H1 (cell line): Measurements from ENCODE around the gene RFPL1.

ENCODE experiments used
- CREB1 ChIP-seq: IDR thresholded peaks from 2 replicates; pipeline ENCODE4 v1.6.1; 2012; ENCODE audit warnings: inconsistent platforms
- EZH2 ChIP-seq: fragments of 200-600 bp; sonication (generic); IDR thresholded peaks from 2 replicates; pipeline ENCODE4 v1.7.1; 2012; ENCODE audit warnings: low read depth, mild to moderate bottlenecking, moderate library complexity, low read length, inconsistent platforms; ENCODE audit not compliant: severe bottlenecking
- POLR2A ChIP-seq, 2 experiments: IDR thresholded peaks; 1 replicate in 1 of 2; 2 replicates in 1 of 2; pipeline ENCODE4 v1.6.1; 2011; ENCODE audit warnings: low read depth in 2 of 2, low read length in 2 of 2, mild to moderate bottlenecking in 2 of 2; ENCODE audit errors: control extremely low read depth in 1 of 2
- SIN3A ChIP-seq, 2 experiments: IDR thresholded peaks in 1 of 2; conservative IDR thresholded peaks in 1 of 2; 2 replicates each; pipeline ENCODE4 v1.6.1; 2011 to 2012; ENCODE audit warnings: low read length in 2 of 2, improper control_type of control experiment in 1 of 2, low read depth in 1 of 2, mild to moderate bottlenecking in 1 of 2
- TAF1 ChIP-seq: IDR thresholded peaks from 2 replicates; pipeline ENCODE4 v1.6.1; 2011; ENCODE audit warnings: mild to moderate bottlenecking, low read depth, low read length
- TF ChIP-seq, protein P1 (sequence below), 3 experiments: IDR thresholded peaks; 1 replicate in 2 of 3; 2 replicates in 1 of 3; pipeline versions ENCODE4 v1.5.1 to v1.6.1; 2011; ENCODE audit warnings: low read length in 3 of 3, mild to moderate bottlenecking in 3 of 3, inconsistent platforms in 2 of 3, low read depth in 1 of 3, moderate library complexity in 1 of 3; ENCODE audit not compliant: insufficient read depth in 1 of 3; ENCODE audit errors: control extremely low read depth in 1 of 3

DNA sequence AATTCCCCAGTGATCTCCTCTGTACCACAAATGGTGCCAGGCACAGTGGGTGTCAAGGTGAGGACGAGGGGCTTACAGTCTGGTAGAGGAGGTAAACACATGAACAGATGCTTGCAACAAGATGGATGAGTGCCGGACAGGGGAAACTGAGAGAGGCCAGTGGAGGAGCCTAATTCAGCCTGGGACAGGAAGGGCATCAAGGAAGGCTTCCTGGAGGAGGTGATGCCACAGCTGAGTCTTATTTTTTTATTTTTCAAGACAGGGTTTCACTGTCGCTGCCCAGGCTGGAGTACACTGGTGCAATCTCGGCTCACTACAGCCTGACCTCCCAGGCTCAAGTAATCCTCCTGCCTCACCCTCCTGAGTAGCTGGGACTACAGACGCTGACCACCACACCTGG, 22.9 kb downstream of the RFPL1 start:
- TF ChIP-seq, protein P1, sequence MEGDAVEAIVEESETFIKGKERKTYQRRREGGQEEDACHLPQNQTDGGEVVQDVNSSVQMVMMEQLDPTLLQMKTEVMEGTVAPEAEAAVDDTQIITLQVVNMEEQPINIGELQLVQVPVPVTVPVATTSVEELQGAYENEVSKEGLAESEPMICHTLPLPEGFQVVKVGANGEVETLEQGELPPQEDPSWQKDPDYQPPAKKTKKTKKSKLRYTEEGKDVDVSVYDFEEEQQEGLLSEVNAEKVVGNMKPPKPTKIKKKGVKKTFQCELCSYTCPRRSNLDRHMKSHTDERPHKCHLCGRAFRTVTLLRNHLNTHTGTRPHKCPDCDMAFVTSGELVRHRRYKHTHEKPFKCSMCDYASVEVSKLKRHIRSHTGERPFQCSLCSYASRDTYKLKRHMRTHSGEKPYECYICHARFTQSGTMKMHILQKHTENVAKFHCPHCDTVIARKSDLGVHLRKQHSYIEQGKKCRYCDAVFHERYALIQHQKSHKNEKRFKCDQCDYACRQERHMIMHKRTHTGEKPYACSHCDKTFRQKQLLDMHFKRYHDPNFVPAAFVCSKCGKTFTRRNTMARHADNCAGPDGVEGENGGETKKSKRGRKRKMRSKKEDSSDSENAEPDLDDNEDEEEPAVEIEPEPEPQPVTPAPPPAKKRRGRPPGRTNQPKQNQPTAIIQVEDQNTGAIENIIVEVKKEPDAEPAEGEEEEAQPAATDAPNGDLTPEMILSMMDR (IDR thresholded peaks at IDR 0.05; ENCODE audit: control extremely low read depth in 1 of 3, insufficient read depth in 1 of 3, low read depth in 1 of 3, low read length in 3 of 3), result no peak
- no peak for TF ChIP-seq EZH2
- TF ChIP-seq TAF1, result no peak
- no peak for TF ChIP-seq POLR2A (IDR thresholded peaks at IDR 0.05; ENCODE audit: control extremely low read depth in 1 of 2, low read depth in 2 of 2, low read length in 2 of 2)
- no peak for TF ChIP-seq CREB1
- no peak for TF ChIP-seq SIN3A (conservative IDR thresholded peaks at IDR 0.05 in 1 of 2, IDR thresholded peaks at IDR 0.05 in 1 of 2; ENCODE audit: low read depth in 1 of 2, low read length in 2 of 2)
